H1 (cell line): Measurements from ENCODE around the gene HINT1.

ENCODE experiments used
- BACH1 ChIP-seq: IDR thresholded peaks from 2 replicates; pipeline ENCODE4 v1.6.1; 2012; ENCODE audit warnings: low read length, improper control_type of control experiment
- JUN ChIP-seq: IDR thresholded peaks from 2 replicates; pipeline ENCODE4 v1.6.1; 2011; ENCODE audit warnings: low read depth, mild to moderate bottlenecking, improper control_type of control experiment, low read length
- TCF12 ChIP-seq: IDR thresholded peaks from 2 replicates; pipeline ENCODE4 v1.6.1; 2011; ENCODE audit warnings: low read depth, mild to moderate bottlenecking, low read length

GRCh38 chr5:131109540-131110255 lies 55.4 kb downstream of the HINT1 start:
- TF ChIP-seq JUN, result no peak
- no peak for TF ChIP-seq TCF12
- TF ChIP-seq BACH1, result no peak
